DND-41 (cell line): ENCODE measurements around the gene EHF.

ENCODE experiments used
- ATAC-seq: fragments of 200-7000 bp; cut with Tn5 transposase; 3 replicates; pipeline ENCODE4 v1.9.1; 2021; ENCODE audit warnings: low read depth; ENCODE audit not compliant: insufficient read depth
- DNase-seq: peaks from one replicate; pipeline ENCODE4 v3.0.0-alpha.2; 2020
- H2AFZ ChIP-seq: 2 replicates; pipeline ENCODE4 v1.6.0; 2012; ENCODE audit warnings: low read depth, low read length
- H3K27ac ChIP-seq: 2 replicates; pipeline ENCODE4 v1.5.1; 2012; ENCODE audit warnings: low read length, inconsistent platforms
- H3K27me3 ChIP-seq: fragments of 200-600 bp; sonication (generic); 2 replicates; pipeline ENCODE4 v1.6.0; 2012; ENCODE audit warnings: low read length, mild to moderate bottlenecking, inconsistent platforms; ENCODE audit not compliant: insufficient read depth, poor library complexity
- H3K36me3 ChIP-seq: 2 replicates; pipeline ENCODE4 v1.5.1; 2012; ENCODE audit warnings: low read length, inconsistent platforms; ENCODE audit not compliant: insufficient read depth
- H3K4me1 ChIP-seq: 2 replicates; pipeline ENCODE4 v1.5.1; 2012; ENCODE audit warnings: mild to moderate bottlenecking, low read length; ENCODE audit not compliant: insufficient read depth
- H3K4me2 ChIP-seq: 2 replicates; pipeline ENCODE4 v1.6.0; 2012; ENCODE audit warnings: mild to moderate bottlenecking, moderate library complexity, low read length, inconsistent platforms; ENCODE audit not compliant: insufficient read depth
- H3K4me3 ChIP-seq, 2 experiments: fragments of 200-600 bp in 1 of 2; shearing (Covaris generic) in 1 of 2; 2 replicates each; pipeline ENCODE4 v1.5.1; 2012 to 2016; ENCODE audit warnings: inconsistent platforms in 2 of 2, low read length in 2 of 2, mild to moderate bottlenecking in 2 of 2, low read depth in 1 of 2, moderate library complexity in 1 of 2
- H3K79me2 ChIP-seq: 2 replicates; pipeline ENCODE4 v1.6.0; 2012; ENCODE audit warnings: low read length, inconsistent platforms; ENCODE audit not compliant: insufficient read depth
- H3K9ac ChIP-seq: 2 replicates; pipeline ENCODE4 v1.6.0; 2012; ENCODE audit warnings: low read depth, mild to moderate bottlenecking, inconsistent platforms, low read length, moderate library complexity
- H3K9me3 ChIP-seq: 2 replicates; pipeline ENCODE4 v1.5.1; 2012; ENCODE audit warnings: low read length, moderate library complexity, mild to moderate bottlenecking, inconsistent platforms; ENCODE audit not compliant: insufficient read depth, severe bottlenecking
- H4K20me1 ChIP-seq: 2 replicates; pipeline ENCODE4 v1.6.0; 2012; ENCODE audit warnings: low read length; ENCODE audit not compliant: insufficient read depth
- EZH2 ChIP-seq: IDR thresholded peaks from 3 replicates; pipeline ENCODE4 v1.6.1; 2012; ENCODE audit warnings: borderline replicate concordance, low read depth, mild to moderate bottlenecking, moderate library complexity, low read length, inconsistent platforms; ENCODE audit not compliant: severe bottlenecking
- TF ChIP-seq, protein P1 (sequence below): IDR thresholded peaks from 2 replicates; pipeline ENCODE4 v1.5.1; 2012; ENCODE audit warnings: borderline replicate concordance, low read length, moderate library complexity, mild to moderate bottlenecking; ENCODE audit not compliant: poor library complexity, severe bottlenecking; ENCODE audit errors: extremely low read depth

Gene EHF

DNA sequence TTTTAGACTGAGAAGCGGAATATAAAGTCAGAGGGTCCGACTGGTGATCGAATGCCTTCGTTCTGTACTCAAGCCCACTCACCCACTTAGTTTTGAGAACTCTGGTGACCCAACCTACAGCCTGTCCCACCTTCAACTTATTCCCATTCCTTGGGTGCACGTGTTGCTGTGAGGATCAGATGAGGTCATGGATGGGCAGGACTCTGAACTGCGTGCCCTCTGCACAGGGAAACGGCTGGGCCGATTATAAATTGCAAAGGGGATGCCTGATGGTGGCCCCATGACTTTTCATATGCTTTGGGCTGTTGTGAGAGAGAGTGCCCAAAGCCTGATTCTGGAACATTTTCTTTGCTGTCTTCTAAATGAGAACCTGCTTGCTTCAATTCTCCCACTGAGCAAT, 16.0 kb upstream of the EHF start:
- Histone ChIP-seq H3K4me1 (no peaks in the 10 kb centered on the region), H3K27me3 (peaks cover 7% of the 10 kb centered on the region), H3K9ac (no peak overlapping the region), H3K79me2 (no peaks in the 10 kb centered on the region), H3K27ac (no peak overlapping the region), H4K20me1 (no peaks in the 10 kb centered on the region), H3K9me3 (no peaks in the 10 kb centered on the region), H3K36me3 (no peaks in the 10 kb centered on the region), H3K4me3 (no peak overlapping the region), H2AFZ (no peak overlapping the region), H3K4me2 (no peak overlapping the region)
- ATAC-seq (no peak), DNase-seq (no peak)
- no peak for TF ChIP-seq EZH2
- TF ChIP-seq, protein P1, sequence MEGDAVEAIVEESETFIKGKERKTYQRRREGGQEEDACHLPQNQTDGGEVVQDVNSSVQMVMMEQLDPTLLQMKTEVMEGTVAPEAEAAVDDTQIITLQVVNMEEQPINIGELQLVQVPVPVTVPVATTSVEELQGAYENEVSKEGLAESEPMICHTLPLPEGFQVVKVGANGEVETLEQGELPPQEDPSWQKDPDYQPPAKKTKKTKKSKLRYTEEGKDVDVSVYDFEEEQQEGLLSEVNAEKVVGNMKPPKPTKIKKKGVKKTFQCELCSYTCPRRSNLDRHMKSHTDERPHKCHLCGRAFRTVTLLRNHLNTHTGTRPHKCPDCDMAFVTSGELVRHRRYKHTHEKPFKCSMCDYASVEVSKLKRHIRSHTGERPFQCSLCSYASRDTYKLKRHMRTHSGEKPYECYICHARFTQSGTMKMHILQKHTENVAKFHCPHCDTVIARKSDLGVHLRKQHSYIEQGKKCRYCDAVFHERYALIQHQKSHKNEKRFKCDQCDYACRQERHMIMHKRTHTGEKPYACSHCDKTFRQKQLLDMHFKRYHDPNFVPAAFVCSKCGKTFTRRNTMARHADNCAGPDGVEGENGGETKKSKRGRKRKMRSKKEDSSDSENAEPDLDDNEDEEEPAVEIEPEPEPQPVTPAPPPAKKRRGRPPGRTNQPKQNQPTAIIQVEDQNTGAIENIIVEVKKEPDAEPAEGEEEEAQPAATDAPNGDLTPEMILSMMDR, result no peak

DNA sequence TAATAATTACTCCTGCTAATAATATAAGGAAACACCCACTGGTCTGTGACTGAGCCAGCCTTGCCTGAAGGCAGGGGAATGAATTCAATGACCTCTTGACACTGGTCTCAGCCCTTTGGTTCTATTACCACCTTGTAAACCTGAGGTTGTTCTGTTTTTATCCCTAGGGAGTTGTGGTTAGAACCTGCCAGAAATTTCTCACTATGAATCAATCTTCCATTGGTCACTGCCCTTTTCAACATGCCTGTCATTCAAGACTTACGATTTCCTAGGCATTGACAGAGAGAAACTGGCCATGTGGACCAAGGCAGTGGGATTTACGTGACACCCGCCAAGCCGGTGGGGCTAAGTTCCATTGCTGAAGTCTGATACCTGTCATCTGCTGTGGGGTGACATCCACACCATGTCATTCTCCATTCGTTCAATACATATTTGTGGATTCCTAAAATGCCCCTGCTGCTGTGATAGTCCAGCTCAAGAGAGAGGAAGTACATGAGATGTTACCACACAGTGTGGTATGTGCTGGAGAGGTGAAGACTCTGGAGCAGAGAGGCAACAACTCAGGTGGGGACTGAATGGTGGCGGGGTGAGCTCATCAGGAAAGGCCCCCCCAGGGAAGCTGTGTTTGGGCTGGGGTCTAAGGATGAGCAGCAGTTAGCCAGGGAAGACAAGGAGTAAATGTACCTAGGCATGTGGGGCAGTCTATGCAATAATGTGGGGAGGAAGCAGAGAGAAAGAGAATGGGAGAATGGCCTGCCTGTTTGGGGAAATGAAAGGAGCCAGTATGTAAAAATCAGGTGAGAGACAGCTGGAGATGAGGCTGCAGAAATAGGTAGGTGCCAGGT, 15.2 kb upstream of the EHF start:
- no peaks in the 10 kb centered on the region for H3K9me3 ChIP-seq
- no peak overlapping the region for H3K4me2 ChIP-seq
- no peaks in the 10 kb centered on the region for H4K20me1 ChIP-seq
- ATAC-seq (no peak), DNase-seq (no peak)
- no peak overlapping the region for H2AFZ ChIP-seq
- H3K4me1 ChIP-seq, result no peaks in the 10 kb centered on the region
- no peak overlapping the region for H3K4me3 ChIP-seq
- no peaks in the 10 kb centered on the region for H3K36me3 ChIP-seq
- no peak for TF ChIP-seq EZH2
- TF ChIP-seq, protein P1, result no peak
- no peak overlapping the region for H3K9ac ChIP-seq
- H3K27me3 ChIP-seq, result peaks cover 7% of the 10 kb centered on the region
- no peak overlapping the region for H3K27ac ChIP-seq
- no peaks in the 10 kb centered on the region for H3K79me2 ChIP-seq

DNA sequence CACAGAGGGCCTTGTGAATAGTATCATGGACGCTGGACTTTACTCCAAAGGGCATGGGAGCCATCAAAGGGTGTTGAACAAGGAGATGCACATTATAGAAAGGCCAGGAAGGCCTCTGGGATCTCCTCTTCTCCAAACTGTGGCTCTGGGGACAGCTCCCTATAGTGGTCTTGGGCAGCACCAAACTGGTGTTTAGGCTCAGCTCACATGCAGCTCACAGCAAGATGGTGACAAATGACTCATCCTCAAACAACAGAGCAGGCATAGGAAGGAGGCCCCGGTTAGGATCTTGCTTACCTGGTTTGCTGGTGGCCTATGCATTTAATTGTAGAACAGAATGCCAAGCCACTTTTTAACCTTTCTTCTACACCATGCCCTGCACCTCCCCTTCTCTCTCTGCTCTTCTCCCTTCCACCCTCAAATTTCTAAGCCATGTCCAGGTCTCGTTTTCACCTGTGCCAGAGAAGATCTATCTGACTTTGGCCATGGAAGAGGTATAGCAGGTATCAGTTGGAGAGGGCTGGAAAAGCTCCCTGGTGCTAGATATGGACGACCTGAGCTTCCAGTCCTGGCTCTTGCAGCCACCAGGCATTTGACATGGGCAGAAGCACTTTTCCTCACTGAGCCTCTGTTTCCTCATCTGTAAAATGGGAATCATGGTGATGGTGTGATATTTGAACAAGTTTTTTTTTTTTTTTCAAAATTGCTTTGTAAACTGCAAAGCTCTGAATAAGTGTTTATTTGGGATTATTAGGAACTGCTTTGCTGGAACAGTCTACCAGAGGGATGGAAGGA, 14.4 kb upstream of the EHF start:
- H3K27me3 ChIP-seq, result no peaks in the 10 kb centered on the region
- no peaks in the 10 kb centered on the region for H3K9me3 ChIP-seq
- no peak overlapping the region for H3K9ac ChIP-seq
- no peaks in the 10 kb centered on the region for H3K79me2 ChIP-seq
- DNase-seq (no peak), ATAC-seq (no peak)
- no peak overlapping the region for H3K4me3 ChIP-seq
- no peak overlapping the region for H2AFZ ChIP-seq
- H3K4me2 ChIP-seq, result no peak overlapping the region
- H3K4me1 ChIP-seq, result no peaks in the 10 kb centered on the region
- no peaks in the 10 kb centered on the region for H3K36me3 ChIP-seq
- H4K20me1 ChIP-seq, result no peaks in the 10 kb centered on the region
- H3K27ac ChIP-seq, result no peak overlapping the region
- no peak for TF ChIP-seq EZH2
- TF ChIP-seq, protein P1, result no peak
